T-helper 1 cell treated with Interleukin-12 subunit alpha and Interleukin-12 subunit beta and Interleukin-4 antibody, amounts not matched to agents 30 μg/mL and 1 μg/mL, for 36 hours (primary cell): ENCODE measurements around the gene LRFN4.
A peak's percentile ranks its signal among the peaks of the same experiment; 100 is the strongest.

ENCODE experiments used
- H3K27ac Mint-ChIP-seq: one replicate; pipeline ENCODE4 v1.8.0; 2021; ENCODE audit warnings: mild to moderate bottlenecking, mixed read lengths
- H3K27me3 Mint-ChIP-seq: one replicate; pipeline ENCODE4 v1.8.0; 2021; ENCODE audit warnings: low read depth, mixed read lengths
- H3K36me3 Mint-ChIP-seq: one replicate; pipeline ENCODE4 v1.8.0; 2021; ENCODE audit warnings: low read depth, mixed read lengths
- H3K4me1 Mint-ChIP-seq: one replicate; pipeline ENCODE4 v1.8.0; 2021; ENCODE audit warnings: low read depth, mixed read lengths
- H3K4me3 Mint-ChIP-seq: one replicate; pipeline ENCODE4 v1.8.0; 2021; ENCODE audit warnings: mild to moderate bottlenecking, moderate library complexity, mixed read lengths
- H3K9me3 Mint-ChIP-seq: one replicate; pipeline ENCODE4 v1.8.0; 2021; ENCODE audit warnings: mixed read lengths

LRFN4 gene

DNA sequence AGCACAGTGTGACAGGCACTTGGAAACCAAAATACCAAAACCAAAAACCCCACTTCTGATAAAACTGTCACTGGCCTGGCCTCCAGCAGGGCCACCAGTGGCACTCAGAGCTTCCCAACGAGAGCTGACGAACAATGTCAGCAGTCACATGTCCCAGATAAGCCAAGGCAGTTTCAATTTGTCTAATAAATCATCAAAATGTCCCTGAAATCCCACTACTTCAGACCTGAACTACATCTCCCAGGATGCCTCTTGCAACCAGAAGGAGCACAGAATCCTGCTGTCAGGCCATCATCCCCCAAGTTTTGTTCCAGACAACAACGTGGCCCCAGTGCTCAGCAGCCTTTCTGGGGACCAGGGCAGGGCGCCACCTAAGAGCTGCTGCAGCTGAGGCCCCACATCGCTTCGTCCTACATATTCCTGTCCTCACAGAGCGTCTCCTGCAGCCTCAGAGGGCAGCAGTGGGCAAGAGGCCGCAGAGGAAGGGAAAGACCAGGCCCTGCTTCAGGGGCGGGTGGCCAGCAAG is 25.1 kb downstream of the LRFN4 start:
- Mint-ChIP-seq H3K9me3 (no peaks in the 10 kb centered on the region), H3K4me3 (no peak overlapping the region), H3K27ac (peak overlapping the region; percentile 31), H3K27me3 (no peaks in the 10 kb centered on the region), H3K36me3 (no peaks in the 10 kb centered on the region), H3K4me1 (peaks cover 5% of the 10 kb centered on the region)

DNA sequence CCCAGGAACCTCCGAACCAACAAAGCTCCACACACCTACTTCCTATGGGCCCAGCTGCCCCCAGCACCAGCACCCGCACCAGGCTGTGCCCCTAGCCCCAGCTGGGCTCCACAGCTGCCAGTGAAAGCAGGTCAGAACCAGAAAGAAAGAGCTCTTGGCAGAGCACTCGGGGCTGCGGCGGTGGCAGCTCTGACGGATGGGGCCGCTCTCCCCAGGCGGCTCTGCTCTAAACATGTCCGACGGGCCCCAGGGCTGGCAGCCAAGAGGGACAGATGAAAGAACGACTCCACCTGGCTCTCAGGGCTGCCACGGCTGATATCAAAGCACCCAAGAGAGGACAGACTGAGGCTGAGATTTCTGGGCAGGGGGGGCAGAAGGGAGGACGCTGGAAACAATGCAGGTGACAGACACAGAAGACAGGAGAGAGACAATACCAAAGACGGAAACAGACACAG is 25.7 kb downstream of the LRFN4 start:
- H3K4me1 Mint-ChIP-seq = peaks cover 5% of the 10 kb centered on the region
- H3K27me3 Mint-ChIP-seq = no peaks in the 10 kb centered on the region
- no peaks in the 10 kb centered on the region for H3K36me3 Mint-ChIP-seq
- H3K9me3 Mint-ChIP-seq = no peaks in the 10 kb centered on the region
- no peak overlapping the region for H3K4me3 Mint-ChIP-seq
- no peak overlapping the region for H3K27ac Mint-ChIP-seq

- H3K27me3 Mint-ChIP-seq = no peaks in the 10 kb centered on the region
- H3K4me1 Mint-ChIP-seq = peaks cover 5% of the 10 kb centered on the region
- no peak overlapping the region for H3K27ac Mint-ChIP-seq
- no peaks in the 10 kb centered on the region for H3K9me3 Mint-ChIP-seq
- H3K4me3 Mint-ChIP-seq = no peak overlapping the region
- H3K36me3 Mint-ChIP-seq = no peaks in the 10 kb centered on the region
Observed at GRCh38 chr11:66883016-66883965, 26.4 kb downstream of the LRFN4 start.

GRCh38 chr11:66884443-66884842 is 27.6 kb downstream of the LRFN4 start:
- Mint-ChIP-seq H3K36me3 (no peaks in the 10 kb centered on the region), H3K27ac (no peak overlapping the region), H3K27me3 (no peaks in the 10 kb centered on the region), H3K4me3 (no peak overlapping the region), H3K4me1 (peaks cover 5% of the 10 kb centered on the region), H3K9me3 (no peaks in the 10 kb centered on the region)

GRCh38 chr11:66885469-66885868 is 28.6 kb downstream of the LRFN4 start:
- Mint-ChIP-seq H3K27me3 (no peaks in the 10 kb centered on the region), H3K4me1 (peaks cover 5% of the 10 kb centered on the region), H3K36me3 (no peaks in the 10 kb centered on the region), H3K27ac (no peak overlapping the region), H3K9me3 (no peaks in the 10 kb centered on the region), H3K4me3 (no peak overlapping the region)

DNA sequence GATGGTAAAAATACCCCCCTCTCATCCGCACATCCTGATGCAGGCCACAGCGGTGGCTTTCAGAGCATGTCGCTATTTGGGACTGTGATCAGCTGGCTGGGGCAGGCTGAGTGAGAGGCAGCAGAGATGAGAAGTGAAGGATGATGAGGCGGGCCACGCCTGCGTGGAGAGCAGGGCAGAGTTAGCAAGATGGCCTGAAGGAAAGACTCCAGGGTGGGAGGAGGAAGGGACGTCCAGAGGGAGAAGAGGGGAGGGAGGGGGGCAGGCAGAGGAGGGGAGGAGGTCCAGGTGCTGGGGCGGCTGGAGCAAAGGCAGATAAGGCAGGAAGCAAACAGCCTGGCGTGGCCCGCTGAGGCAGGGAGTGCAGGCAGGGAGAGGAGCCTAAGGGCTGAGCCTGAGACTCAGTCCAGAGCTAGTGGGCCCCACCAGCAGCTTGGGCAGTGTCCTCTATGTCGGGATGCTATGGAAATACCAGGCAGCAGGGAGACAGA is 29.1 kb downstream of the LRFN4 start:
- H3K27ac Mint-ChIP-seq = no peak overlapping the region
- no peaks in the 10 kb centered on the region for H3K27me3 Mint-ChIP-seq
- H3K36me3 Mint-ChIP-seq = no peaks in the 10 kb centered on the region
- peaks cover under 1% of the 10 kb centered on the region for H3K4me1 Mint-ChIP-seq
- no peak overlapping the region for H3K4me3 Mint-ChIP-seq
- no peaks in the 10 kb centered on the region for H3K9me3 Mint-ChIP-seq

DNA sequence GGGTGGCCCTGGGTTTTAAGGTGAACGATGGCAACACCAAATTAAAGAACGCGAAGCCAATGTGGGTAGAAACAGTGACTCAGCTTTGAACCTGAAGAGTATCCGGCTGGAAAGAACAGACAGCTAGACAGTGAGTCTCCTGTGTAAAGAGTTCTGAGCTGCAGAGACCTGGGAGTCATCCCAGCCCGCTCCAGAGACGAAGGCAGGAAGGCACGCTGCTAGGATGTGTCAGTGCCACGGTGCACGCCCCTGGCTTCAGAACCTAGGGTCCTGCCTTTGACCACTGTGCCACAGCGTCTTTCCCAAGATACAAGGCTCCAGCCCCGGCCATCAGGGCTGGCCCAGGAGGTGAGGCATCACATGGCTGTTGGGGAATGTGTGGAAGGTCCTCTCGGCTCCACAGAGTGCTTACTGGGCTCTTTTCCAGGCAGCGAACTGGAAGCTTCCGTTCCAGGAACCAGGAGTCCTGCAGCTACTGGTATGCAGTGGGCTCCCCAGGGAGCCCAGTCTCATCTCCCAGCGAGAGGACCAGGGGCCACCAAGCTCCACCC is 29.9 kb downstream of the LRFN4 start:
- Mint-ChIP-seq H3K27me3 (no peaks in the 10 kb centered on the region), H3K36me3 (no peaks in the 10 kb centered on the region), H3K27ac (no peak overlapping the region), H3K9me3 (no peaks in the 10 kb centered on the region), H3K4me3 (no peak overlapping the region), H3K4me1 (peaks cover 2% of the 10 kb centered on the region)

DNA sequence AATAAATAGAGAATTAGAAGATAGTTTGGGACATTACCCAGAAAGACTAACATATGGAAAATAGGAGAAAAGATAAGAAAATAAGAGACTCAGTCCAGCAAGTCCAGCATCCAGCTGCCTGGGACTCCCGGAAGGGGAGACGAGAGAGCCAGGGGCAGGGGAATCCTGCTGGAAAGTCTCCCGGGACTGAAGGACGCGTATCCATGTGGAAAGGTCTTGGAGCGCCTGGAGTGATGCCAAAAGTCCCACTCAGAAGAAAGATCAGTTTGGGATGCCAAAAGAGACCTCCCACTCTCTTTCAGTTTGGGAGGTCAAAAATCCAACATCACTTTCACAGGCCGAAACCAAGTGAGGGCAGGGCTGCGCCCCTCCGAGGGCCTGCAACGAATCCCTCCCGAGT is 30.7 kb downstream of the LRFN4 start:
- H3K4me1 Mint-ChIP-seq = peaks cover 8% of the 10 kb centered on the region
- no peaks in the 10 kb centered on the region for H3K9me3 Mint-ChIP-seq
- no peak overlapping the region for H3K27ac Mint-ChIP-seq
- no peaks in the 10 kb centered on the region for H3K36me3 Mint-ChIP-seq
- no peak overlapping the region for H3K4me3 Mint-ChIP-seq
- peaks cover 3% of the 10 kb centered on the region for H3K27me3 Mint-ChIP-seq

GRCh38 chr11:66888282-66888681 is 31.4 kb downstream of the LRFN4 start:
- Mint-ChIP-seq H3K9me3 (no peaks in the 10 kb centered on the region), H3K4me1 (peaks cover 8% of the 10 kb centered on the region), H3K27ac (no peak overlapping the region), H3K36me3 (no peaks in the 10 kb centered on the region), H3K27me3 (peaks cover 3% of the 10 kb centered on the region), H3K4me3 (no peak overlapping the region)

DNA sequence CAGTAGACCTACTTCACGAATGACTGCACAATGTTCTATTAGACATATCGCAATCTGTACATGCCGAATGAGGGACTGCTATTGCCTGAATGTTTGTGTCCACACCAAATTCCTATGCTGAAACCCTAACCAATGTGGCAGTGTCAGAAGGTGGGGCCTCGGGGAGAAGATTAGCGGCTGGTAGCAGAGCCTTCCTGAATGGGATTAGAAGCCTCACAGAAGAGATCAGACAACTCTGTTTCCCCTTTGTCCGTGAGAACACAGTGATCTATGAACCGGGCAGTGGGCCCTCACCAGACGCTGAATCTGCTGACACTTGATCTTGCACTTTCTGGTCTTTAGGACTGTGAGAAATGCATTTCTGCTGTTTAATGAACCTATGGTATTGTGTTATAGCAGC is 33.1 kb downstream of the LRFN4 start:
- Mint-ChIP-seq H3K4me3 (no peak overlapping the region), H3K27me3 (peaks cover 3% of the 10 kb centered on the region), H3K4me1 (peaks cover 8% of the 10 kb centered on the region), H3K9me3 (no peaks in the 10 kb centered on the region), H3K27ac (no peak overlapping the region), H3K36me3 (no peaks in the 10 kb centered on the region)

- no peak overlapping the region for H3K27ac Mint-ChIP-seq
- H3K4me1 Mint-ChIP-seq = peaks cover 8% of the 10 kb centered on the region
- H3K27me3 Mint-ChIP-seq = peaks cover 7% of the 10 kb centered on the region
Observed at GRCh38 chr11:66891851-66892660, 35.2 kb downstream of the LRFN4 start.

GRCh38 chr11:66892911-66893310 is 36.0 kb downstream of the LRFN4 start:
- H3K27ac Mint-ChIP-seq = no peak overlapping the region
- H3K9me3 Mint-ChIP-seq = no peaks in the 10 kb centered on the region
- no peaks in the 10 kb centered on the region for H3K36me3 Mint-ChIP-seq
- H3K4me1 Mint-ChIP-seq = peaks cover 8% of the 10 kb centered on the region
- peaks cover 7% of the 10 kb centered on the region for H3K27me3 Mint-ChIP-seq
- no peak overlapping the region for H3K4me3 Mint-ChIP-seq

More at GRCh38 chr11:66891851-66892660, 35.2 kb downstream of the LRFN4 start:
- no peak overlapping the region for H3K4me3 Mint-ChIP-seq
- no peaks in the 10 kb centered on the region for H3K36me3 Mint-ChIP-seq
- no peaks in the 10 kb centered on the region for H3K9me3 Mint-ChIP-seq

DNA sequence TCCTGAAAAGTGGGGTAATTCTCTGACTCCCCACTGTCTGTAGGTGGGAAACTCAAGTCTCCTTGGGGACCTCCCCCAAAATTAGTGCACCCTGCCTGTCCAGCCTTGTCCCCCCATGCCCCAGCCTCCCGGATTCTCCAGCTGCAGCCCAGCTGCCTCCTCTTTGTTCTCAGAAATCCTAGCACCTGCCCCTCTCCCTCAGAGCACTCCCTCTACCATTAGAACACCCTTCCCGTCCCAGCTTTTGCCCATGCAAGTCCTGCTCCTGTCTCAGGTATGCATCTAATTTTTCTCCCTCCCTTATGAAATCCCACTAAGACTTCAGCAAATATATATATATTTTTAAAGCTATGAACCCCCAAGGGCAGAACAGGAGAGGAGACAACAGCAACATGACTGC is 37.3 kb downstream of the LRFN4 start:
- no peak overlapping the region for H3K4me3 Mint-ChIP-seq
- H3K27ac Mint-ChIP-seq = no peak overlapping the region
- no peaks in the 10 kb centered on the region for H3K36me3 Mint-ChIP-seq
- H3K9me3 Mint-ChIP-seq = no peaks in the 10 kb centered on the region
- peaks cover 8% of the 10 kb centered on the region for H3K4me1 Mint-ChIP-seq
- H3K27me3 Mint-ChIP-seq = peaks cover 7% of the 10 kb centered on the region

- Mint-ChIP-seq H3K27ac (no peak overlapping the region), H3K9me3 (no peaks in the 10 kb centered on the region), H3K4me3 (no peak overlapping the region), H3K27me3 (no peaks in the 10 kb centered on the region), H3K4me1 (no peaks in the 10 kb centered on the region), H3K36me3 (no peaks in the 10 kb centered on the region)
Observed at GRCh38 chr11:66901964-66902390, 45.1 kb downstream of the LRFN4 start.
